ENCODE data around the gene SLC25A21. TPM values are rescaled to one million over a fixed set of nuclear protein-coding genes. Genes with fewer than 3 reads are reported as not detected.
A peak's percentile ranks its signal among the peaks of the same experiment; 100 is the strongest.

Gene SLC25A21
- total RNA-seq, 2 donors from 2014 or later, result not detected

GRCh38 chr14:36665887-36666415 is 506.5 kb downstream of the SLC25A21 start:
- Mint-ChIP-seq H3K27me3 (peaks cover 51% of the 10 kb centered on the region), H3K36me3 (ENCODE audit: low read depth) (peaks cover 25% of the 10 kb centered on the region), H3K4me3 (no peak overlapping the region), H3K9me3 (no peaks in the 10 kb centered on the region), H3K4me1 (peaks cover 10% of the 10 kb centered on the region), H3K27ac (no peak overlapping the region)
- no peak for ATAC-seq (replicated peaks)

GRCh38 chr14:36664322-36665193 is 507.8 kb downstream of the SLC25A21 start:
- no peak overlapping the region for H3K27ac Mint-ChIP-seq
- peaks cover 10% of the 10 kb centered on the region for H3K4me1 Mint-ChIP-seq
- no peaks in the 10 kb centered on the region for H3K9me3 Mint-ChIP-seq
- no peak for ATAC-seq (replicated peaks)
- H3K27me3 Mint-ChIP-seq, result peaks cover 63% of the 10 kb centered on the region
- H3K36me3 Mint-ChIP-seq (ENCODE audit: low read depth), result peaks cover 25% of the 10 kb centered on the region
- peak overlapping the region; percentile 40 for H3K4me3 Mint-ChIP-seq

GRCh38 chr14:36663404-36664321 is 508.7 kb downstream of the SLC25A21 start:
- no peak for ATAC-seq (replicated peaks)
- Mint-ChIP-seq H3K4me3 (peak overlapping the region; percentile 40), H3K36me3 (ENCODE audit: low read depth) (peaks cover 29% of the 10 kb centered on the region), H3K27me3 (peaks cover 71% of the 10 kb centered on the region), H3K4me1 (peaks cover 16% of the 10 kb centered on the region), H3K27ac (no peak overlapping the region), H3K9me3 (peaks cover 4% of the 10 kb centered on the region)

DNA sequence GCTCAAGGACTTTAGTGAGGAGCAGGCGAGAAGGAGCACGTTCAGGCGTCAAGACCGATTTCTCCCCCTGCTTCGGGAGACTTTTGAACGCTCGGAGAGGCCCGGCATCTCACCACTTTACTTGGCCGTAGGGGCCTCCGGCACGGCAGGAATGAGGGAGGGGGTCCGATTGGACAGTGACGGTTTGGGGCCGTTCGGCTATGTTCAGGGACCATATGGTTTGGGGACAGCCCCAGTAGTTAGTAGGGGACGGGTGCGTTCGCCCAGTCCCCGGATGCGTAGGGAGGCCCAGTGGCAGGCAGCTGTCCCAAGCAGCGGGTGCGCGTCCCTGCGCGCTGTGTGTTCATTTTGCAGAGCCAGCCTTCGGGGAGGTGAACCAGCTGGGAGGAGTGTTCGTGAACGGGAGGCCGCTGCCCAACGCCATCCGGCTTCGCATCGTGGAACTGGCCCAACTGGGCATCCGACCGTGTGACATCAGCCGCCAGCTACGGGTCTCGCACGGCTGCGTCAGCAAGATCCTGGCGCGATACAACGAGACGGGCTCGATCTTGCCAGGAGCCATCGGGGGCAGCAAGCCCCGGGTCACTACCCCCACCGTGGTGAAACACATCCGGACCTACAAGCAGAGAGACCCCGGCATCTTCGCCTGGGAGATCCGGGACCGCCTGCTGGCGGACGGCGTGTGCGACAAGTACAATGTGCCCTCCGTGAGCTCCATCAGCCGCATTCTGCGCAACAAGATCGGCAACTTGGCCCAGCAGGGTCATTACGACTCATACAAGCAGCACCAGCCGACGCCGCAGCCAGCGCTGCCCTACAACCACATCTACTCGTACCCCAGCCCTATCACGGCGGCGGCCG is 509.6 kb downstream of the SLC25A21 start:
- Mint-ChIP-seq H3K9me3 (peaks cover 4% of the 10 kb centered on the region), H3K27me3 (peaks cover 72% of the 10 kb centered on the region), H3K36me3 (ENCODE audit: low read depth) (peaks cover 29% of the 10 kb centered on the region), H3K4me3 (peak overlapping the region; percentile 47), H3K27ac (no peak overlapping the region), H3K4me1 (peaks cover 16% of the 10 kb centered on the region)
- ATAC-seq (replicated peaks), result no peak

GRCh38 chr14:36662258-36662542 is 510.2 kb downstream of the SLC25A21 start:
- Mint-ChIP-seq H3K4me1 (peaks cover 16% of the 10 kb centered on the region), H3K4me3 (peak overlapping the region; percentile 47), H3K27me3 (peaks cover 69% of the 10 kb centered on the region), H3K36me3 (ENCODE audit: low read depth) (peaks cover 29% of the 10 kb centered on the region), H3K9me3 (peaks cover 4% of the 10 kb centered on the region), H3K27ac (no peak overlapping the region)
- ATAC-seq (replicated peaks), result no peak

- no peak within 1 kb of the TSS for H3K27ac Mint-ChIP-seq
- peak within 1 kb of the TSS; percentile 47 for H3K4me3 Mint-ChIP-seq
- peaks cover 74% of the 10 kb centered on the region for H3K27me3 Mint-ChIP-seq
Measured at GRCh38 chr14:36661506-36662257, 510.7 kb downstream of the SLC25A21 start, which contains the start of gene PAX9. PAX9 (plus strand) TSS chr14:36661860; CDS start chr14:36662090, 230 bp downstream.

GRCh38 chr14:36660736-36661505 is 511.5 kb downstream of the SLC25A21 start:
- Mint-ChIP-seq H3K4me1 (peaks cover 16% of the 10 kb centered on the region), H3K27me3 (peaks cover 81% of the 10 kb centered on the region), H3K27ac (no peak overlapping the region), H3K36me3 (ENCODE audit: low read depth) (peaks cover 29% of the 10 kb centered on the region), H3K9me3 (peaks cover 4% of the 10 kb centered on the region), H3K4me3 (peak overlapping the region; percentile 47)
- no peak for ATAC-seq (replicated peaks)

More at GRCh38 chr14:36661506-36662257, 510.7 kb downstream of the SLC25A21 start, which contains the start of gene PAX9:
- ATAC-seq (replicated peaks), result peak; percentile 81
- H3K4me1 Mint-ChIP-seq, result peaks cover 16% of the 10 kb centered on the region
- H3K9me3 Mint-ChIP-seq, result peaks cover 4% of the 10 kb centered on the region
- peaks cover 29% of the 10 kb centered on the region for H3K36me3 Mint-ChIP-seq (ENCODE audit: low read depth)

DNA sequence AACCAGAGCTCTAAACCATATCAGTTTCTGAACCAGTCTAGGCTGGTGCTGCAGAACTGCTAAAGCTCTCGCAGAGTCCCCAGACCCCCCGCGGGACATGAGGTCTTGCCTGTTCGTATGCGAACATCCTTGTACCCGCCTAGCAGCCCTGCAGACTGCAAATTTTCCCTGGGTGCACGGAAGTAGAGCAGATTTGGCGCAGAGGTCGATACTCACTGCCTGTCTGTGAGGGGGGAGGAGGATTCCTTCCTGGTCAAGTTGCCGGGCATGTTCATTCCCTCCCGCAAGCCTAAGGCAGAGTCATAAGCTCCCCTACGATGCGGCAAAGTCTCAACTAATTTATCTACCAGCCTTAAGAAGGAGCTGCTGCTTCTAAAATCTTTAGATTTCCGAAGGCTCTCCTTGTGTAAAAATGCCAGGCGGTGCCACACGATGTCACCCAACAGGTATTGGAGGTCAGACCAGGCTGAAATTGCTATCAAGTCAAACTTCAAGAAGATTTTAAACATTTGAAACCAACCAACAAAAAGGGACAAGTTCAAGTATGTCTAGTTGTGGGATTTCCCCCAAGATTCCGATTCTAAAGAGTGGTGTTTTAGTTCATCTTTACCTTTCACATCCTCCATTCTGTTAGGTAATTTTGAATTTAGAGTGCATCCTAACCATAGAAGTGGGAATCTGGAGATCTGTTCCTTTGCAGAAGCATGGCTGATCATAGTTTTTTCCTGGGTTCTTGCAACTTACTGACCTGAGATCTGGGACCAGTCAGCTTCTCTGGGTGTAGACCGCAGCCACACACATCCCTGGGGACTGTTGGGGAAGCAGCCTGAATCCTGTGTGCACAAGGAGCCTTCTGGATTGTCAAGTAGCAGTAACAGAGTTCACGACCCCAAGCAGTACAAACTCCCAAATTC is 512.3 kb downstream of the SLC25A21 start:
- H3K9me3 Mint-ChIP-seq, result peaks cover 4% of the 10 kb centered on the region

GRCh38 chr14:36659010-36659821 is 513.2 kb downstream of the SLC25A21 start:
- Mint-ChIP-seq H3K4me1 (peaks cover 16% of the 10 kb centered on the region), H3K9me3 (peaks cover 4% of the 10 kb centered on the region), H3K4me3 (peak overlapping the region; percentile 48), H3K27ac (no peak overlapping the region), H3K36me3 (ENCODE audit: low read depth) (peaks cover 27% of the 10 kb centered on the region), H3K27me3 (peaks cover 77% of the 10 kb centered on the region)
- no peak for ATAC-seq (replicated peaks)

More for the DNA sequence above, 512.3 kb downstream of the SLC25A21 start:
- no peak for ATAC-seq (replicated peaks)
- H3K4me3 Mint-ChIP-seq, result no peak overlapping the region
- peaks cover 16% of the 10 kb centered on the region for H3K4me1 Mint-ChIP-seq
- peaks cover 29% of the 10 kb centered on the region for H3K36me3 Mint-ChIP-seq (ENCODE audit: low read depth)
- no peak overlapping the region for H3K27ac Mint-ChIP-seq
- peaks cover 80% of the 10 kb centered on the region for H3K27me3 Mint-ChIP-seq

- Mint-ChIP-seq H3K36me3 (ENCODE audit: low read depth) (peaks cover 18% of the 10 kb centered on the region), H3K9me3 (peaks cover 4% of the 10 kb centered on the region), H3K27me3 (peaks cover 76% of the 10 kb centered on the region), H3K4me1 (peaks cover 16% of the 10 kb centered on the region), H3K27ac (no peak overlapping the region), H3K4me3 (peak overlapping the region; percentile 48)
- ATAC-seq (replicated peaks), result no peak
Measured at GRCh38 chr14:36658123-36659009, 514.0 kb downstream of the SLC25A21 start.

Data from activated T-helper 17 cell treated with anti-CD3 and anti-CD28 coated beads, Interleukin-2, amount 50 U/mL, for 72 hours (primary cell).